NCI-H2171 (cell line): ENCODE results near the gene ADPRHL1.
"Not testable (repeated sequence)": the region's sequence is repeated elsewhere in the genome, so short reads cannot be mapped to it uniquely, and the experiment has no call there.

ENCODE experiments used
- DNase-seq: peaks from one replicate; lab custom pipeline; 2025; lab: John Stamatoyannopoulos, UW

Gene ADPRHL1

DNA sequence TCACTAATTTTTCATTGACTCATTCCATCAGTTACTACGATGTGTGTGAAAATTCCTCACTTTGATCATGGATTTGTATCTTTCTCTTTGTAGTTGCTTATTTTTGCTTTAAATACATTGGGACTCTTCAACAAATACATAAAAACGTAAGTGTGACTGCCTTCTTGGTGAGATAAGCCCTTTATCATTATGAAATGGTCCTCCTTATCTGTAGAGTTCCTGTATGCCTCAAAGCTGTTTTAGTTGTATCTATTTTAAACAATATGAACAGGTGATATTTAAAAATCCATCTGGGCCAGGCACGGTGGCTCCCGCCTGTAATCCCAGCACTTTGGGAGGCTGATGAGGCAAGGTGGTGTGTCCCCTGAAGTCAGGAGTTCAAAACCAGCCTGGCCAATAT lies 25.9 kb upstream of the ADPRHL1 start:
- DNase-seq = no peak

DNA sequence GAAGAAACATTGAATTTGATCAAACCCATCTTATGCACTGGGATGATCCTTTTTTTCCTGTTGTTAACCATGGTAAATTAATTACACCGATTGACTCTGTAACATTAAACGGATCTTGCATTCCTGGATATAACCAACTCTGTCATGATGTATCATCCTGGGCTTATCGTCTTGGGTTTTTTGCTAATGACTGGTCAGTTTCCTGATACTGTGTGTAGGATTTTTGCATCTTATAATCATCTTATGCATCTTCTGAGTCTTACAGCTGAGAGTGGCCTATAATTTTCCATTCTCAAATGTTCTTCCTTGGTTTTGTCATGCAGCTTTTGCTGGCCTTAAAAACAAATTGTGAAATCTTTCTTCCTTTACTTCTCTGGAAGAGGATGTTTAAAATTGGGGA lies 24.4 kb upstream of the ADPRHL1 start:
- no peak for DNase-seq

DNA sequence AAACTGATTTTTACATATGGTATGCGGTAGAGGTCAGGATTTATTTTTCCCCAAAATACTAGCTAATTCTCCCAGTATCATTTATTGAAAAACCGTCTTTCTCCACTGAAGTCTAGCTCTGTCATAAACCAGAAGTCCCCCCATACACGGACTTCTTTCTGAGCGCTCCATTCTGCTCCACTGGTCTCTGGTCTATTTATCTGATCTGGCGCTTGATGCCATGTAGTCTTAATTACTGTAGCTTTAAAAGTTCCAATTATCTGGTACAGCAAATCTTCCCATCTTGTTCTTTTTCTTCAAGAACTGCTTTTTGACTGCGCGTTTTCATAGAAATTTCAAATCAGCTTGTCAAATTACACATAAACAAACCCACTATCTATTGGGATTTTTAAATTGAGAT lies 23.5 kb upstream of the ADPRHL1 start:
- DNase-seq = no peak

DNA sequence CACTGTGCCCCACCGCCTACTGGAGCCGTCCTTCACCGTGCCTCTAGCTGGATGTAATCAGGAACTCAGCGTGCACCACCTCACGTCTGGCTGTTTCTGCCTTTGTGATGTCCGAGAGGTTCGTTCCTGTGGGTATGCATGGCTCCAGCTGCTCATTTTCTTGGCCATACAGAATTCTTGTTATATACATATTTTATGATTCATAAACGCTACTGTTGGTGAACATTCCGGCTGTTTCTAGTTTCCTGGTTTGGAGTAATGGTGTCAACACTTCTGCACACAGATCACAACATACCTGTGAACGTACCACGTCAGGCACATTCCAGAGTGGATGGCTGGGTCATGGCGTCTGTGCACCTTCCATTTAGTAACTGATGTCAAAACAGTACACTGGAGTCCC lies 22.6 kb upstream of the ADPRHL1 start:
- DNase-seq = no peak

DNA sequence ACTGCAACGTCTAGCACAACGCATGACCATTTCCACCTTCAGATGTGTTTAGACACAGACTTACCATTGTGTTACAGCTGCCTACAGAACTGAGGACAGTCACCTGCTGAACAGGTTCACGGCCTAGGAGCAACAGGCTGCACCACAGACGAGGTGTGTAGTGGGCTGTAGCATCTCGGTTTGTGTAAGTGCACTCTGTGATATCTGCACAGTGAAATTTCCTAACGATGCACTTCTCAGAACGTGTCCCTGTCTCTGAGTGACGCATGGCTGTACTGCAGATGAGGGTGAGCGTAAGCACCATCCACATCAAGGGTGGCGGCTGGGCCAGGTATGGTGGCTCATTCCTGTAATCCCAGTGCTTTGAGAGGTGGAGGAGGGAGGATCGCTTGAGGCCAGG lies 22.0 kb upstream of the ADPRHL1 start:
- no peak for DNase-seq

DNA sequence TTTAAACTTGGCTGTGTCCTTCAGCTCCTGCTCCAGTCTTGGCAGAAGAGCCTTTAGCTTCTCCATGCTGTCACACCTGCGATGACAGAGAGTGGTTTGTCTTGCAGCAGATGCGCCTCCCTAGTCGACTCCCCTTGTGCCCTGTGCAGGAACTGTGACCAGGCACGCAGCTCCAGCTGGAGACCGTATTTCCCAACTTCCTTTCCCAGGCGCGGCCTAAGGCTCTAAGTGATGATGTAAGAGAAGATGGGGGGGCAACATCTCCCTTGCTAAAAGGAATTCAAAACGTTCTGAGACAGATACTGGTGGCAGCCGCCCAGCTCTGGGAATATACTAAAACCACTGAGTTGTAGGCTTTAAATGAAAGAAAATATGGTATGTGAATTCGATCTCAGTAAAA lies 20.9 kb upstream of the ADPRHL1 start:
- no peak for DNase-seq

DNA sequence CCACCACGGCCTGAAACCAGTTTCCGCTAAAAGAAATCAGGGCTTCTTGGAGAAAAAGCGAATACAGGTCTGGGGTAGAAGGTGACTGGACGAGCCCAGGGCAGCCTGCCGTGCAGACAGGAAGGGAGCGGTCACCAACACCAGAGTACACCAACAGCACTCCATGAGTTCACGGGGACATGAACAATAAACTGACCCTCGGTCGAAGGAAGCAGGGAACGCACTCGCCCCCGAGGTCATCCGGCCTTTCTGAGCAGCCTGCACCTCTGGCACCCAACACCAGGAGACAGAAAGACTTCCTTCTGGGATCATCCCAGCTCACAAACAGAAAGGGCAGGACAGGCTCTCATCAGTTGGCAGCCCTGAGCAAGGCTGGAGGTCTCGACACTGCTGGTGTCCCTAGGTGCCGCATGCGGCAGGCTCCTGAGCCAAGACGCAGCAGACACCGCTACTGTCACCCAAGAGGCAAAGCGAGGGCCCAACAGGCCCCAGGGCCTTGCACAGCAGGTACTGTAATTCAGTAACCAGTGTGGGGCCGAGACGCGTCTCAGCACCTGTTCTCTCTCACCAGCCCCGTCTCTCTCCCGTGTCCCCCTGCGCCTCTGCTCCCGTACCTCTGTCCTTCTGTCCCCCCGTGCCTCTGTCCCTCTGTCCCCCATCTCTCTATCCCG lies 19.2 kb upstream of the ADPRHL1 start:
- DNase-seq = no peak

DNA sequence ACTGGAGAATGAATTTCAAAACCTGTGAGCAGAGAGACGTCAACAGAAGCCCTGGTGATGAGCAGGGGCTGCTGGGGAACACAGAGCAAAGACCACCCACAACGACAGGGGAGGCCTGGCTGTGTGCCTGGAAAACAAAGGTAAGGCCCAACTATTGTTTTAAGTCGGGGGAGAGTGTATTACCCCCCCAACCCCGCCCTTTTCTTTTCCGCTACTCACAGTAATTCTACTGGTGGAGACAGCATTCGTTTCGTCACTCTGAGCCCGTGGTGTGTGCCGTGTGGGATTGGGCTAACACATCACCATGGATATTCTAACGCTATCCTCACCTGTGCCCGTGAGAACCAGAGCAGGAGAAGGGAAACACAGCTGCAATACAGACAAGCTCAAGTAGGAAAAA lies 18.6 kb upstream of the ADPRHL1 start:
- DNase-seq = no peak

DNA sequence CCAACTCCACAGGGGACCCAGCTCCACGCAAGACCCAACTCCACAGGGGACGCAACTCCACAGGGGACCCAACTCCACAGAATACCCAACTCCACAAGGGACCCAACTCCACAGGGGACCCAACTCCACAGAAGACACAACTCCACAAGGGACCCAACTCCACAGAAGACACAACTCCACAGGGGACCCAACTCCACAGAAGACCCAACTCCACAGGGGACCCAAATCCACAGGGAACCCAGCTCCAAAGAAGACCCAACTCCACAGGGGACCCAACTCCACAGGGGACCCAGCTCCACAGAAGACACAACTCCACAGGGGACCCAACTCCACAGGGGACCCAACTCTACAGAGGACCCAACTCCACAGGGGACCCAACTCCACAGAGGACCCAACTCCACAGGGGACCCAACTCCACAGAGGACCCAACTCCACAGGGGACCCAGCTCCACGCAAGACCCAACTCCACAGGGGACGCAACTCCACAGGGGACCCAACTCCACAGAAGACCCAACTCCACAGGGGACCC lies 17.4 kb upstream of the ADPRHL1 start:
- not testable (repeated sequence) for DNase-seq

DNA sequence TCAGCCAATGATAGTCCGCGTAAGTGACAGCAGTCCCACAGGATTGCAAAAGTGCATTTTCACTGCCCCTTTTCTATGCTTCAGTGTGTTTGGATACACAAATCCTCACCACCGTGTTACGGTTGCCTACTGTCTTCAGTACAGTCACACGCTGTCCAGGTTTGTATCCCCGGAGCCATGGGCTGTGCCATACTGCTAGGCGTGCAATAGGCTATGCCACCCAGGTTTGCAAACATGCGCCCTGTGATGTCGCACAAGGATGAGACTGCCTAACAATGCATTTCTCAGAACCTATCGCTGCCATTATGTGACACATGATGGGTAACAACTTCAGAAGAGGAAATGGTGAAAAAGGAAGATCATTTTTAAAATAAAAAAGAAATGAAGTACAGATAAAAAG lies 16.8 kb upstream of the ADPRHL1 start:
- no peak for DNase-seq

DNA sequence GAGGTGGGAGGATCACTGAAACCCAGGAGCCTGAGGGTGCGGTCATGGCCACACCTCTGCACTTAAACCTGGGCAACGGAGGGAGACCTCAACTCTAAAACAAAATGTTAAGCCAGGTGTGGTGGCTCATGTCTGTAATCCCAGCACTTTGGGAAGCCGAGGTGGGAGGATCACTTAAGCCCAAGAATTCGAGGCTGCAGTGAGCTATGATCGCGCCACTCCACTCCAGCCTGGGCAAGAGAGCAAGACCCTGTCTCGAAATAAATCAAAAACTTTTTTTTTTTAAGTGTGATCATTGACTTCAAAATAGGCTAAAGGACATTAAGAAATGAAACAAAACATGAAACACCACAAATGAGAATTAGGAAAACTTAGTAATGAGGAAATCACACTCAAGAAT lies 16.3 kb upstream of the ADPRHL1 start:
- no peak for DNase-seq

DNA sequence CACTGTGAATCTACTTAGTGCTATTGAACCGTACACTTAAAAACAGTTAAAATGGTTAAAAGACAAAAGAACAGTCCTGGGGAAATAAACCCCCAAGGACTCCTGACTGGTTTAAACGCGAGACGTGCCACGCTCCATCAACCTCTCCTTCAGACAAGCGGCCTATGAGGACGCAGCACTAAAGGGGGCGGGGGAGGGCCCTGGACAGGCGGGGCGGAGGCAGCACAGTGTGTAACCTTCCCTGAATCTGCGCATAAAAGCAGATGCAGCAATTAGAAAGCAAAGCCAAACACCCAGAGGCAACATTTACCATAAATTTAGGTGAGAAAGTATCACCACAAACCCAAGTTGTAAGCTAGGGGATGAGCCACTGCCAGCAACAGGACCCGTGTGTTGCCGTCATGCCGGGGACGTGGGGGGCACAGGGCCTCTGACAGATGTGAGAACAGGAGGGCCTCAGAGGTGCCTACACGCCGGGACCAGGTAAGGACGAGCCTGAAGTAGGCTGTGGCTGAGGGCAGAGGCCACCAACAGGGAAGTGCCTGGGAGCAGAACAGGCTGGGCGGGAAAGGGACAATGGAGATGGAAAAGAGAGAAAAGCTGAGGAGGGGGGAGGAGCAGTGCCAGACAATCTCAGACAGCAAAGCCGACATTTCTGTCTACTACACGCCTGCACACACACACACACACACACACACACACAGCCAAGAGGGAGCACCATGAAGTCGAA lies 15.3 kb upstream of the ADPRHL1 start:
- DNase-seq = no peak

DNA sequence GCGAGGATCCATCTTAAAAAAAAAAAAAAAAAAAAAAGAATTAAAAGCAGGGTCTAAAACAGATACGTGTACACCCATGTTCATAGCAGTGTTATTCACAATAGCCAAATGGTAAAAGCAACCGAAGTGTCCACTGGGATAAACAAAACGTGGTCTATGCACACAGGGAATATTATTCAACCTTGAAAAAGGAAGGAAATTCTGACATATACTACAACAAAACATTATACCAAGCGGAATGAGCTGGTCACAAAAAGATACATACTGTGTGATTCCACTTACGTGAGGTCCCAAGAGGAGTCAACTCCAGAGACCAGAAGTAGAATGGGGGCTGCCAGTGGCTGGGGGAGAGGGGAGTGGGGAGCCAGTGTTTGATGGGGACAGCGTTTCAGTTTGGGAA lies 14.7 kb upstream of the ADPRHL1 start:
- no peak for DNase-seq

DNA sequence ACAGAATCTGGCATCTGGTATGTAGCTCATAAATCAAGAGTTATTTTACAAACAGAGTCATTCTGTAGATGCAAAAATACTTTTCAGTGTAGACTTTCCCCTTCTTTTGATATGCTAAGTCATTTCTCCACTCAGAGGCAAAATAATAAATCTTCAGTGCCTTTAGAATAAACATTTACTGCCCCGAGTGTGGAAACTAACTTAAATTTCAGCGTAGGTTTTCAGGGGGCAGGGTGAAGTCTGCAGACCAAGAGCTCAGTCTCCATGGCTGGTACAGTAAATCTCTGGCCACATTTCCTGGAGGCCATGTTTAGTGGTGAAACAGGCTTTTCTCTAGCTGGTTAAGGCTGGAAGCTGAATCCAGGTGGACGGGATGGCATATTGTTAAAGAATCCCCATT lies 13.1 kb upstream of the ADPRHL1 start:
- no peak for DNase-seq

DNA sequence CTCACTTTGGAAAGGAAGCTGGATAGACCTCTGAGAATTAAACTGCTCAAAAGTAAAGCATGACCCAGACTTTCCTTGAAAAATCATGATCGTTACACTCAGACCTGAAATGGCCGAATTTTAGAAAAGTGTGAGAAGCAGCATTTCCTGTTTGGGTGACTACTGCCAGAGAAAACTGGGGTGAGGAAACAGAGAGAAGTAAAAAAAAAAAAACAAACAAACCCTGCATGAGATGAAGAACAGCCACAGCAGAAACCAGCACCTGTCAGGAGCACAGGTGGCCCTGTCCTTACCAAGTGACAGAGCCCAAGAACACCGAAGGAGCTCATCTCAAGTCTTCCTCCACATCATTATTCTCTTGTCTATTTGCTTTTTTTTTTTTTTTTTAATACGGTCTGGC lies 12.0 kb upstream of the ADPRHL1 start:
- no peak for DNase-seq

DNA sequence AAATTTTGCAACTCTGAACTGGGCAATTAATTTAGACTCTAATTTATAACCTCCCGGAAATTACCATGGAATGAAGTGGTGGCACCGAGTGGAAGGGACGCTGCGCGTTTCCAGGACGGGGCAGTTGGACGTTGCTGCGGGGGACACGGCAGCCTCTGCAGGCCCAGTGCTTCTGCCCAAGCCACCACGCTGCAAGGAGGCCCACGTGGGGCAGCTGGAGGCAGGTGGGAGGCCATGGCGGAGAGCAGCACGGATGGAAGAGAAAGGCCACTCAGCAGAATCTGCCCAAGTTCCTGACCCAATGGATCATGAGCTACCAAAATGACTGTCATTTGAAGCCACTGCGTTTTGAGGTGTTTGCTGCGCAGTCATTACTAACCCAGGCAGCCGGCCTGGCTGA lies 11.2 kb upstream of the ADPRHL1 start:
- DNase-seq = no peak

DNA sequence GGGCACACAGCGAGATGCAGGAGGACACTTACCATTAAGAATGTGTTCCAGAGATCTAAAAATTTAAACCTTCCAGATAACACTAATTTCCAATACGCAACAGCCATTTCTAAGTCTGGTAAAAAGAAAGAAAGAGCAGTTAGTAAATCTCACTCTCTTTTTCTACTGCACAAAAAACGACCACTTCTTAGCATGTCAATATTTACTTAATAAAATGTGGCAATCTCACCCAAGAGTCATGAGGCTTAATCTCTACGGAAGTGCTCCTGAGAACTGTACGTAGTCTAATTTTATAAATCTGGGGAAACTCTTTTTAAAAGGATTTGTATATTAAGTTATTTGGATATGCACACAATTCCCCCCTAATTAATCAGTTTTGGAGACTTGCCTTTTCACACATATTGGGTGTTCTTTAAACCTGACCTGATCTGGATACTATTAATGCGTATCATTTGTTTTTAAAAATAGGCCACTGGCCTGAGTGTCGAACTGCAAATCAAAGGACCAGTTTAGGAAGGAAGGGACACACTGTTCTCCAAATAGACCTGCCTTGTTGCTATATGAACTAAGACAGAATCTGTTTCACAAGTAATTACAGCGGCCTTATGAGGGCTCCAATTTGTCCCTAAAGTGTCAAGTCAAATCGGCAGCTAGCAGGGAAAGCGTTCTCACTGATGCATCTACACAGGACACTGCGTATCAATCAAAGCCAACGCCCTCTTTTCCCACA lies 7.9 kb upstream of the ADPRHL1 start:
- no peak for DNase-seq

DNA sequence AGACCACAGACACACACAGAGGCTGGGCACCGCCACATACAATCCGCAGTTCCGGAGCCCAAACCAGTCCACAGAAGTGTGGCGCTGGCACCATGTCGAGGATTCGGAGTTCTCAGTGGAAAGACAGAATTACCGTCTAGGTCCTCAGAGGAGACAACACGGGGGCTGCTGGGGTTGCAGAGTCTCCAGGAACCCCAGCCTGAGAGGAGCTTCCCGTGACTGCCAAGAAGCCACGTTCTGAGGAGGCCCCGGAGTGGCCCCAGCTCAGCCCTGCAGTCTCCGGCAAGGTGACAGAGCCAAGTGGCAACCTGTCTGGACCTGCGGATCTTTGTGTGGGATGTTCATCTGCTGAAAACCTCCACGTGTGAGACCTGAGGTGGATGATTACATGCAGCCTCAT lies 7.3 kb upstream of the ADPRHL1 start:
- DNase-seq = no peak

DNA sequence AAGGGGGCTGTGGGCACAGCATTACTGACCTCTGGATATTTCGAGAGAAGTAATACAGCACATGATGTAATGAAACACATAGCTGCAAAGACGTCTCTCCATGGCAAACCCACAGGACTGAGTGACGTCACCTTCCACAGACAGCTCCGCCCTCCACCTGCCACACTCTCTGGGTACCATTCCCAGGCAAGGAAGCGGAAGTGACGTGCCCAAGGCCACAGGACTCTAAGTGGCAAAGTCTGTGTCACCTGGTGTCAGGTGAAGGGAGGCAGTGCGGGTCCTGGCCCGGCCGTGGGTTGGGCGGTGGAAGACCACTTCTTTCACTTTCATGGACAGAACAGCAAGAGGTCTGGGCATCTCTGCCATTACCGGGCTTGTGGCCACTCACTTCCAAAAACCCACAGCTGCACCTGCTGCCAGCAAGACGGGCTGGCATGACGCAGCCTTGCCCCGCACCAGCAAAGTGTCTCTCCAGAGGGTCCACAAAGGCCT lies 6.8 kb upstream of the ADPRHL1 start:
- no peak for DNase-seq

DNA sequence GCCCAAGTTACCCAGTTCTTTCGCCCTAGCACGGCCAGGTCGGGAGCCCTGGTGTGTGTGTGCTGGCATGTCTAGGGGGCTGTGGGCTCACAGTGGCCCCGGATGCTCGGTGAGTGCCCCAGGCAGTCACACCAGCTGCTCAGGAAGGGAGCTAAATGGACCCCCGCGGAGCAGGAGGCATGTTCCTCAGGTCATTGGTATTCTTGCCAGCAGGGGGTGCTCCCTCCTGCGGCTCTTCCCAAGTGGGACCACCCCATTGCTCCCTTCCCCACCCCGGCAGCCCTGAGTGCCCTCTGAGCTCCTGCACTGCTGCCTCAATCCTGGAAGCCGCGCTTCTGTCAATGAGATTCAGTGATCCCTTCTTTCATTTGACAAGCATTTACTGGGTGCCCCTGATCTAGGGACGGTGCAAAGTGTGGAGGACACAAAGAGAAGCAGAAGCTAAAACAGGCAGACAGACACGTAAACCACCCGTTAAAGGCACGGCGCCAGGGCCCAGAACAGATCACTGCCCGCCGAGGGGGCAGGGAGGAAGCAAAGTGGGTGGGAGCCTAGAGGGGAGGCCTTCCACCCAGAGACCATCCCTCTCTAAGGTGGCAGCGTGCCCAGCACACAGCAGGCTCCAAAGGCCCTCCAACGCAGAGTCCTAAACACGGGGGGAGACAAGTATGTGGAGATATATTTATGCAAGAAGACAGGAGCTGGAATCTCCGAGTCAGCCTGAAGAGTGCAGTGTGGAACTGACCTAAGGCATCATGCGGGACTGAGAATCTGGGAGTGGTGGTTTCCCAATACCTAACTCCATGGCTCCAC lies 5.2 kb upstream of the ADPRHL1 start:
- no peak for DNase-seq

DNA sequence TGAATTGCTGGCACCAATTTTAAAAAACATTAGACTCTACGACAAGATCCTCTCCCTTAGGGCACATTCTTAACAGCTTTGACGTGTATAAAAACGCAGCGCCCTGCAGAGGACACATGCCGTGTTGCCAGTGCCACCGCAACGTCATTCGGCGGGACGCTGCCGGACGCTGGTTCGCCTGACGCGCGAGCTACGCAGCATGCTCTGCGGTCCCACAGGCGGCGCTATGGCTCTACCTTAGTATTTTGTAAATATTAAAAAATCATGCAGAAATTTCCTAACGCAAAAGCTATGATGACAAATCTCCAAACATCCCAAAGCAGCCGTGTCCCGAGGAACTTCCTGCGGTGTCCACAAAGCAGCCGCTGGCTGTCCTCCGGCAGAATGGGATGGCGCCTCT lies 4.2 kb upstream of the ADPRHL1 start:
- no peak for DNase-seq

DNA sequence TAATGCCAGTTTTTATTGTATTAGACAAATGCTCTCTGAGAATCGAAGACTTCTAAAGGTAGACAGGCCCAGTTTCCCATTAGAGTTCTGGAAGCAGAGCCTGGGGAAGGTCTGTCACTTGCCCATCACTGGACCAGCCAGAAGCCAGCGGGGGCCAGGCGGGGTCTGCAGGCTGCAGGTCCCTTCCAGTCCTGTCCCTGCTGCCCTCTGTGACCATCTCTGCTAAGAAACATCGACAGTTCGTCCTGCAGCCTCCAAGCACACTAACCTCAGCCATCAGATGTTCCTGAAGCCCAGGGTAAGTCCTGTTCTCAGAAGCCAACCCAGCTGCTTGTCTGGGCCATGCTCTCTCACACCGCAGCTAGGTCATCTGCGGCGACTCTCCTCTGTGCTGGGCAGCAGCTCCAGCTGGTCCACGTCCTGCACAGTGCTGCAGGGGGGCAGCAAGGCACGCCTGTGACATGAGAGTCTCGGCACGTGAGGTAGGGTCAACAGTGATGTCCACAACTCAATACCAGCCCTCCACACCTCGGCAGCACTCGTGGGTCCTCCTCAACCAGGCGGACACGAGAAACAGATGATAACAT lies 2.9 kb upstream of the ADPRHL1 start:
- no peak for DNase-seq
